Esophagus muscularis mucosa (tissue), 4 donors: ENCODE data around the gene POMC. TPM values are rescaled to one million over a fixed set of nuclear protein-coding genes. Genes with fewer than 3 reads are reported as not detected.
"Not testable (repeated sequence)": the region's sequence is repeated elsewhere in the genome, so short reads cannot be mapped to it uniquely, and the experiment has no call there.

Experiments
- DNase-seq: peaks from one replicate; pipeline ENCODE4 v3.0.0-alpha.2; 2017; ENCODE audit errors: extremely low spot score
- H3K27ac ChIP-seq, 4 donors: fragments of 200-600 bp; sonication (generic); replicated peaks in 1 of 4; 1 replicate in 3 of 4; 2 replicates in 1 of 4; pipeline ENCODE4 v1.5.1; 2016 to 2019; ENCODE audit warnings: mild to moderate bottlenecking in 1 of 4
- H3K27me3 ChIP-seq, 4 donors: fragments of 200-600 bp; sonication (generic); one replicate each; pipeline versions ENCODE4 v1.5.1 to v1.6.0; 2016 to 2019
- H3K36me3 ChIP-seq, 4 donors: fragments of 200-600 bp; sonication (generic); one replicate each; pipeline ENCODE4 v1.5.1; 2016 to 2019
- H3K4me1 ChIP-seq, 4 donors: fragments of 200-600 bp; sonication (generic); one replicate each; pipeline ENCODE4 v1.5.1; 2016 to 2019
- H3K4me3 ChIP-seq, 4 donors: fragments of 200-600 bp; sonication (generic); 1 replicate in 2 of 4; 2 replicates in 2 of 4; pipeline ENCODE4 v1.5.1; 2016 to 2019; ENCODE audit warnings: mild to moderate bottlenecking in 4 of 4, moderate library complexity in 1 of 4
- H3K9me3 ChIP-seq, 4 donors: fragments of 200-600 bp; sonication (generic); 1 replicate in 3 of 4; 2 replicates in 1 of 4; pipeline ENCODE4 v1.5.1; 2016 to 2019
- CTCF ChIP-seq, 3 experiments: fragments of 200-600 bp in 2 of 3; fragments of 450-650 bp in 1 of 3; sonication (generic) in 2 of 3; IDR thresholded peaks; one replicate each; pipeline ENCODE4 v1.5.1; 2017 to 2019; ENCODE audit warnings: antibody characterized with exemption in 3 of 3, mild to moderate bottlenecking in 2 of 3, moderate library complexity in 1 of 3
- EP300 ChIP-seq: sonication (generic); formaldehyde crosslinking; IDR thresholded peaks from one replicate; pipeline ENCODE4 v1.6.1; 2017; ENCODE audit warnings: antibody characterized with exemption
- POLR2A ChIP-seq: fragments of 450-650 bp; IDR thresholded peaks from one replicate; pipeline ENCODE4 v1.6.1; 2017; ENCODE audit warnings: antibody characterized with exemption, moderate library complexity, mild to moderate bottlenecking, low read depth
- POLR2AphosphoS5 ChIP-seq, 2 donors: sonication (generic); formaldehyde crosslinking; IDR thresholded peaks; one replicate each; pipeline ENCODE4 v1.6.1; 2017; ENCODE audit warnings: antibody characterized with exemption in 2 of 2
- WGBS: methylation state at CpG from one replicate; pipeline ENCODE4 v1.1.5; 2018; 5-methylcytosine and 5-hydroxymethylcytosine counted together
- intact Hi-C: fragments of 100-400 bp; cut with DNase I; formaldehyde crosslinking; loops from one replicate; pipeline ENCODE4 v1.15.1; 2023
- total RNA-seq, 4 donors: library from RNA; depleted of rRNA; stranded (reverse); fragments of >200 nt; gene quantifications; one replicate each; pipeline versions ENCODE4 v1.1.0 to v1.2.1, GENCODE V29; 2016

POMC gene
- total RNA-seq, 4 donors from 2014 or later, result 8.3 to 30.3 (median 10.6) TPM

DNA sequence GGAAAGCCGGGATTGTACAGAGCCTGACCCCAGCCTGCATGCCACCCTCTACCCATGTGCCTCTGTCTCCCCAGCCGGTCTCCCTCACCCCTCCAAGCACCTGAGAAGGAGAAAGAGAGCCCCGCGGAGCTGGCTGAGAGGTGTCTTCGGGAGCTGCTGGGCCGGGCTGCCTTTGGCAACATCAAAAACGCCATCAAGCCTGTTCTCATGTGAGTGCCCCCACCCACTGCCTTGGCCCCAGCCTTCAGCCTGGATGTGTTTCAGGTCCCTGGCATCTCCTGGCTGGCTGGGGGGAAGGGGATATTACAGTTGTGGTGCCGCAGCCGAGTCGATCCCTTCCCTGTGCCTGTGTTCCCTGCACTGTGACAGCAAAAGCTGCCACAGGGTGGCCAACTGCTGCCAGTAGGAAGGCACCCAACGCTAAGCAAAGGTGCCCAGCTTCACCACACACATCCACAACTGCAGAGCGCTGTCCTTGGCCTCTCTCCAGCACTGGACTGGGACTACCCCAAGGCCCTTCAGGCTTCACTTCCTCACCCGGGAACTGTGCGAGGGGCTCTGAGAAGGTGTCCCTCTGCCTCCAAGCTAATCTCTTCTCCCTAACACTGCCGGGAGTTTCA, 38.4 kb downstream of the POMC start:
- WGBS, result 88% methylated on average over 15 of the region's 15 CpGs
- peaks cover 6 to 26% (median 18%) of the 10 kb centered on the region in 4 donors for H3K4me1 ChIP-seq
- no peak for TF ChIP-seq CTCF (IDR thresholded peaks at IDR 0.05)
- TF ChIP-seq EP300, result no peak
- no peak for TF ChIP-seq POLR2AphosphoS5 (IDR thresholded peaks at IDR 0.05)
- H3K27ac ChIP-seq, result no peak overlapping the region
- no peak for DNase-seq
- H3K27me3 ChIP-seq, result peaks cover 0 to 10% (median 0%) of the 10 kb centered on the region in 4 donors
- peaks cover 0 to 5% (median 1%) of the 10 kb centered on the region in 4 donors for H3K36me3 ChIP-seq
- H3K4me3 ChIP-seq, result no peak overlapping the region
- intact Hi-C loops, result loop anchor here (1.0 to 5.0 kb wide), 2 partner anchors 88 to 154 kb away; partner anchors contain the start of gene EFR3B
- H3K9me3 ChIP-seq, result no peaks in the 10 kb centered on the region

DNA sequence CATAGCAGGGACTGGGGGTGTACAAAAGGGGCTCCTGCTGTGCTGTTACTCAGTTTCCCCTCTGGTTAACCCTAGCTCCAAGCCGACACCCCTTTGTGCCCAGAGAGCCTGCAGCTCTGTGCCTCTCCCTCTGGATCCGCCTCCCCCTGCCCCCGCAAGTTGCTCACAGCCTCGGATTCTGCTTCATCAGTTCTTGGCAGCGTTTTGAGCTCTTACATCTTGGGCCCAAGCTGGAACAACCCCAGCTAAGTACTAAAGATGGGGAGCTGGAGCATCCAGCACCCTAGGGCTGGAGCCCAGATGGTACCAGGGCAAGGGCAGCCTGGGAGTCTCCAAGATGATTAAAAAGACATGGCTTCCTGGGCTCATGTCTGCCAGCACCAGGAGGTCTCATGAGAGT, 40.7 kb downstream of the POMC start:
- H3K4me3 ChIP-seq, result no peak overlapping the region
- peaks cover 6 to 26% (median 18%) of the 10 kb centered on the region in 4 donors for H3K4me1 ChIP-seq
- no peaks in the 10 kb centered on the region for H3K9me3 ChIP-seq
- intact Hi-C loops, result loop anchor here (5.0 kb wide), 1 partner anchor 85 kb away; the partner anchor contains the start of gene EFR3B
- no peak for DNase-seq
- TF ChIP-seq EP300 (no peak), POLR2A (no peak), CTCF (IDR thresholded peaks at IDR 0.05) (no peak), POLR2AphosphoS5 (IDR thresholded peaks at IDR 0.05) (no peak)
- H3K36me3 ChIP-seq, result peaks cover 0 to 5% (median 0%) of the 10 kb centered on the region in 4 donors
- no peak overlapping the region for H3K27ac ChIP-seq
- 63% methylated on average over 5 of the region's 5 CpGs for WGBS
- peaks cover 0 to 10% (median 0%) of the 10 kb centered on the region in 4 donors for H3K27me3 ChIP-seq

DNA sequence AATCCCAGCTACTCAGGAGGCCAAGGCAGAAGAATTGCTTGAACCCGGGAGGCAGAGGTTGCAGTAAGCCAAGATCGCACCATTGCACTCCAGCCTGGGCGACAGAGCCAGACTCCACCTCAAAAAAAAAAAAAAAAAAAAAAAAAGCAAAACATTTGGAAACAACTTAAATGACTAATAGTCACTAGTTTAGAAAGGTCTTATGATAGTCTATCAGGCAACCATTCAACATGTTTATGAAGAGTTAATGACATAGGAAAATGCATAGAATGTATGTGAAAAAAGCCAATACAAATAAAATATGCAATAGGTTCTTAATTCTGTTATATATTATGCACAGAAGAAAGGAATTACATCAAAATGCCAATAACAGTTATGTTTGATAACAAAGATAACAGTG, 41.3 kb downstream of the POMC start:
- not testable (repeated sequence) for H3K36me3 ChIP-seq, H3K9me3 ChIP-seq, DNase-seq, H3K27me3 ChIP-seq, H3K4me3 ChIP-seq, H3K27ac ChIP-seq
- peaks cover 6 to 23% (median 16%) of the 10 kb centered on the region in 4 donors for H3K4me1 ChIP-seq
- WGBS, result 75% methylated on average over 3 of the region's 3 CpGs
- intact Hi-C loops, result loop anchor here (5.0 kb wide), 1 partner anchor 85 kb away; the partner anchor contains the start of gene EFR3B

DNA sequence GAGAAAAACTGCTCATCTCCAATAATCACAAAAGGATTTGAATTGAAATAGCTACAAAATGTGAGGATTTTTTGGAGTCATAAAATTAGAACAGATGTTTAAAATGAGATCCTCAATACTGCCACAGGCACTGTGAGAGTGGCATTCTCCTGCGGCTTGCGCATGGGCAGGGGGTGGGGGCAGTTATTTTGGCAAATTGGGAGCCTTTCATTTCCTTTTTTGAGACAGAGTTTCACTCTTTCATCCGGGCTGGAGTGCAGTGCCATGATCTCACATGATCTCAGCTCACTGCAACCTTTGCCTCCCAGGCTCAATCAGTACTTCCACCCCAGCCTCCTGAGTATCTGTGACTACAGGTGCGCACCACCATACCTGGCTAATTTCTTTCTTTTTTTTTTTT, 42.4 kb downstream of the POMC start:
- DNase-seq, result no peak
- Histone ChIP-seq H3K4me1 (peaks cover 0 to 14% (median 6%) of the 10 kb centered on the region in 4 donors), H3K27ac (no peak overlapping the region), H3K27me3 (no peaks in the 10 kb centered on the region), H3K9me3 (no peaks in the 10 kb centered on the region), H3K4me3 (no peak overlapping the region), H3K36me3 (peaks cover 0 to 10% (median 0%) of the 10 kb centered on the region in 4 donors)
- TF ChIP-seq POLR2A (no peak), CTCF (IDR thresholded peaks at IDR 0.05) (no peak), EP300 (no peak), POLR2AphosphoS5 (IDR thresholded peaks at IDR 0.05) (no peak)
- intact Hi-C loops, result loop anchor here (5.0 kb wide), 1 partner anchor 84 kb away; the partner anchor contains the start of gene EFR3B
- 87% methylated on average over 4 of the region's 4 CpGs for WGBS

DNA sequence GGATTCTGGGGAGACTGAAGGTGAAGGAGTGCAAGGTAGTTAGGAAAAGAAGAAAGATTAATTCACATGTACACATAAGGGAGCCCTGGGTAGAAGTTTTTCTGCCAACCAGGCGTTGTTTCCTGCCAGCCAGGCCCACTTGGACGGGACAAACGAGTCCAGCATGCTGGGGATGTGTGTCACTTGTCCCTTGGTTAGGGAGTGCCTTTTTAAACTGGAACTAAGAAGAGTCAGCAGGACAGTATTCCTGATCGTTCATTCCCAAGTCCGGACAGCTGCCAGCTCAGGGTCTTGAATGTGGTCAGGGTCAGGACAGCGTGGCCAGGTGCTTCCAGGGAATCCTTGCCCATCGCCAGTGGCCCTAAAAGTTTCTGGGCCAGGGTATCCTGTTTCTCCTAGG, 43.2 kb downstream of the POMC start:
- H3K27ac ChIP-seq, result no peak overlapping the region
- 88% methylated on average over 6 of the region's 7 CpGs for whole genome bisulfite sequencing
- intact Hi-C loops, result loop anchor here (5.0 kb wide), 1 partner anchor 83 kb away; the partner anchor contains the start of gene EFR3B

More for the DNA sequence above, 43.2 kb downstream of the POMC start:
- H3K9me3 ChIP-seq, result no peaks in the 10 kb centered on the region
- H3K27me3 ChIP-seq, result no peaks in the 10 kb centered on the region
- peaks cover 0 to 10% (median 0%) of the 10 kb centered on the region in 4 donors for H3K36me3 ChIP-seq
- DNase-seq, result no peak
- TF ChIP-seq POLR2A (no peak), EP300 (no peak), CTCF (IDR thresholded peaks at IDR 0.05) (no peak), POLR2AphosphoS5 (IDR thresholded peaks at IDR 0.05) (no peak)
- peaks cover 0 to 14% (median 6%) of the 10 kb centered on the region in 4 donors for H3K4me1 ChIP-seq
- H3K4me3 ChIP-seq, result no peak overlapping the region
